HCT116 (cell line): Measurements from ENCODE around the gene CD302. TPM values are rescaled to one million over a fixed set of nuclear protein-coding genes. Genes with fewer than 3 reads are reported as not detected.

Source experiments
- ATAC-seq: fragments of 200-7000 bp; cut with Tn5 transposase; 2 replicates; pipeline ENCODE4 v1.9.1; 2020; ENCODE audit warnings: mild to moderate bottlenecking, moderate library complexity
- BruUV-seq: library from RNA; stranded (reverse); fragments of 400-500 nt; replicated peaks from 2 replicates; lab custom pipeline; 2021; lab: Mats Ljungman, UMichigan
- CTCF ChIA-PET: fragments of 300-600 bp; sonication (Branson Sonifier 250); formaldehyde crosslinking; loops from one replicate; lab custom pipeline; 2021; ENCODE audit warnings: antibody characterized with exemption; lab: Charles Lee
- POLR2A ChIA-PET: fragments of 300-600, 350-600 bp; sonication (Branson Sonifier 250); formaldehyde crosslinking; loops from one replicate; lab custom pipeline; 2021; ENCODE audit warnings: antibody characterized with exemption; lab: Charles Lee
- RAD21 ChIA-PET, 2 experiments: fragments of 300-600 bp; sonication (Branson Sonifier 250); formaldehyde crosslinking; loops; one replicate each; lab custom pipeline; 2023; ENCODE audit warnings: low total read pairs in 2 of 2; ENCODE audit not compliant: uncharacterized antibody in 2 of 2, unreplicated experiment in 2 of 2, low non-redundant PET in 1 of 2; lab: Charles Lee
- DNase-seq: peaks from one replicate; pipeline ENCODE4 v3.0.0-alpha.2; 2010; ENCODE audit warnings: low read depth, low spot score
- H2AFZ ChIP-seq: fragments of 200-600 bp; shearing (Covaris generic), sonication (generic); 2 replicates; pipeline ENCODE4 v1.6.1; 2017; ENCODE audit warnings: low read depth, mixed run types, mixed read lengths, antibody characterized with exemption, low read length; ENCODE audit not compliant: poor library complexity, severe bottlenecking
- H3K27ac ChIP-seq: 2 replicates; pipeline ENCODE4 v1.5.1; 2012; ENCODE audit warnings: low read depth, low read length
- H3K27me3 ChIP-seq: fragments of 200-600 bp; sonication (generic); 2 replicates; pipeline ENCODE4 v1.6.1; 2016; ENCODE audit warnings: mixed run types, low read length, mixed read lengths; ENCODE audit not compliant: insufficient read depth
- H3K36me3 ChIP-seq, 2 experiments: fragments of 200-500 bp in 1 of 2; fragments of 200-600 bp in 1 of 2; sonication (Bioruptor generic) in 1 of 2; sonication (generic) in 1 of 2; 2 replicates each; pipeline versions ENCODE4 v1.5.1 to v1.6.1; 2014 to 2016; ENCODE audit warnings: low read length in 2 of 2, inconsistent platforms in 1 of 2, mixed read lengths in 1 of 2, mixed run types in 1 of 2; ENCODE audit not compliant: insufficient read depth in 2 of 2, control insufficient read depth in 1 of 2
- H3K4me1 ChIP-seq, 2 experiments: fragments of 200-600 bp in 1 of 2; sonication (generic) in 1 of 2; 2 replicates each; pipeline versions ENCODE4 v1.5.1 to v1.6.1; 2012 to 2017; ENCODE audit warnings: low read length in 2 of 2, inconsistent platforms in 1 of 2, mild to moderate bottlenecking in 1 of 2, mixed read lengths in 1 of 2, mixed run types in 1 of 2, moderate library complexity in 1 of 2; ENCODE audit not compliant: insufficient read depth in 2 of 2, control insufficient read depth in 1 of 2
- H3K4me2 ChIP-seq: fragments of 200-600 bp; sonication (generic); 2 replicates; pipeline ENCODE4 v1.6.1; 2017; ENCODE audit warnings: mixed run types, low read length, mixed read lengths
- H3K4me3 ChIP-seq, 2 experiments: fragments of 200-600 bp in 1 of 2; sonication (generic) in 1 of 2; replicated peaks in 1 of 2; 2 replicates each; pipeline ENCODE4 v1.5.1; 2011 to 2016; ENCODE audit warnings: low read length in 2 of 2, control low read depth in 1 of 2, low read depth in 1 of 2, mild to moderate bottlenecking in 1 of 2, mixed read lengths in 1 of 2, mixed run types in 1 of 2
- H3K79me2 ChIP-seq: fragments of 200-600 bp; sonication (generic); 2 replicates; pipeline ENCODE4 v1.6.1; 2017; ENCODE audit warnings: mild to moderate bottlenecking, mixed run types, low read length, moderate library complexity, mixed read lengths; ENCODE audit not compliant: insufficient read depth
- H3K9ac ChIP-seq: fragments of 200-600 bp; sonication (generic); 2 replicates; pipeline ENCODE4 v1.6.1; 2016; ENCODE audit warnings: low read length, mixed read lengths
- H3K9me2 ChIP-seq: fragments of 200-600 bp; sonication (generic), shearing (Covaris generic); 2 replicates; pipeline ENCODE4 v1.6.1; 2017; ENCODE audit warnings: mixed run types, mild to moderate bottlenecking, moderate library complexity; ENCODE audit not compliant: insufficient read depth
- H3K9me3 ChIP-seq, 2 experiments: fragments of 200-500 bp in 1 of 2; fragments of 200-600 bp in 1 of 2; sonication (Bioruptor generic) in 1 of 2; sonication (generic) in 1 of 2; 2 replicates each; pipeline ENCODE4 v1.6.1; 2014 to 2017; ENCODE audit warnings: low read length in 2 of 2, mixed read lengths in 2 of 2, inconsistent platforms in 1 of 2, low read depth in 1 of 2, mild to moderate bottlenecking in 1 of 2, mixed run types in 1 of 2, moderate library complexity in 1 of 2; ENCODE audit not compliant: control insufficient read depth in 1 of 2, insufficient read depth in 1 of 2
- H4K20me1 ChIP-seq: fragments of 200-600 bp; sonication (generic), shearing (Covaris generic); 2 replicates; pipeline ENCODE4 v1.6.1; 2017; ENCODE audit warnings: mixed run types, mild to moderate bottlenecking, moderate library complexity; ENCODE audit not compliant: insufficient read depth
- CBX3 ChIP-seq: IDR thresholded peaks from 2 replicates; pipeline ENCODE4 v1.6.1; 2012; ENCODE audit warnings: low read depth
- EZH2 ChIP-seq: fragments of 200-600 bp; sonication (generic); IDR thresholded peaks from 2 replicates; pipeline ENCODE4 v1.6.1; 2017; ENCODE audit warnings: antibody characterized with exemption, mixed run types
- EZH2phosphoT487 ChIP-seq: fragments of 200-600 bp; IDR thresholded peaks from 2 replicates; pipeline ENCODE4 v1.6.1; 2018; ENCODE audit warnings: antibody characterized with exemption, borderline replicate concordance
- FOSL1 ChIP-seq: IDR thresholded peaks from 2 replicates; pipeline ENCODE4 v1.6.1; 2012; ENCODE audit warnings: low read depth
- POLR2A ChIP-seq: IDR thresholded peaks from 2 replicates; pipeline ENCODE4 v1.7.0; 2011; ENCODE audit warnings: borderline replicate concordance; ENCODE audit not compliant: insufficient read depth, insufficient read length; ENCODE audit errors: extremely low read depth
- POLR2AphosphoS5 ChIP-seq: IDR thresholded peaks from 2 replicates; pipeline ENCODE4 v1.6.1; 2011; ENCODE audit warnings: mild to moderate bottlenecking, low read depth, low read length, moderate library complexity
- SP1 ChIP-seq: IDR thresholded peaks from 2 replicates; pipeline ENCODE4 v1.6.1; 2012; ENCODE audit warnings: low read depth
- ZFX ChIP-seq: fragments of 450-650 bp; IDR thresholded peaks from 2 replicates; pipeline ENCODE4 v1.6.1; 2017
- ZNF274 ChIP-seq: fragments of 200-500 bp; sonication (Bioruptor generic); IDR thresholded peaks from 2 replicates; pipeline ENCODE4 v1.6.1; 2014; ENCODE audit warnings: mild to moderate bottlenecking, low read depth, low read length, inconsistent platforms
- intact Hi-C: fragments of 100-400 bp; cut with micrococcal nuclease; formaldehyde crosslinking; loops from 2 replicates; pipeline ENCODE4 v1.10.0; 2022
- total RNA-seq: library from RNA; stranded (reverse); gene quantifications from one replicate; pipeline ENCODE4 v1.2.1, GENCODE V29; 2021; ENCODE audit not compliant: unreplicated experiment
- TF ChIP-seq, protein P1 (sequence below), 3 experiments: fragments of 200-600 bp in 1 of 3; sonication (generic) in 1 of 3; IDR thresholded peaks in 2 of 3; conservative IDR thresholded peaks in 1 of 3; 2 replicates each; pipeline ENCODE4 v1.5.1; 2012 to 2017; ENCODE audit warnings: low read depth in 2 of 3, low read length in 2 of 3, antibody characterized with exemption in 1 of 3, borderline replicate concordance in 1 of 3, control low read depth in 1 of 3, mild to moderate bottlenecking in 1 of 3, mixed read lengths in 1 of 3, mixed run types in 1 of 3, moderate library complexity in 1 of 3; ENCODE audit not compliant: insufficient read depth in 1 of 3
- TF ChIP-seq, protein P2 (sequence below): IDR thresholded peaks from 2 replicates; pipeline ENCODE4 v1.6.1; 2012; ENCODE audit warnings: low read depth
- TF ChIP-seq, protein P3 (sequence below): IDR thresholded peaks from 2 replicates; pipeline ENCODE4 v1.6.1; 2012

The CD302 gene
- total RNA-seq, 1 experiment from 2014 or later, result 0.15 TPM

DNA sequence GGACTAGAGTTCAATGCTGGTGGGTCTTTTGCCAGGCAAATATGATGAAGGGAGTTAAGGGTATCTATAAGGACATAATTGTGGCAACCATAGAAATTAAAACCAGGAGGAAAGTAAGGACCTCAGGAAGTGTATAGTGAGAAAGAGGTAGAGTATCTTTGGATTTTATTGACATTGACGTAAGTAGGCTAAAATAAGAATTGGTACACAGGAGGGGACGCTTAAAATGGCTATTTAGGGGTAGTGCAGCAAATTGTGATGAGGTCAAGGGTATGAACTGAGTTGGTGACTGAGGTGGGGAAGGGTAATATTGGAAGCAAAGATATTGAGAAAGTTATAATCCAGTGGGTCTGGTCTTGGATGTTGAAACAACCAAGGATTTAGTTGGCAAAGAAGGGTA lies 43.0 kb downstream of the CD302 start:
- peaks cover 0 to 17% of the 10 kb centered on the region in 2 experiments; a peak in 2 of 4 replicates for H3K4me1 ChIP-seq
- H3K79me2 ChIP-seq, result peaks cover 96% of the 10 kb centered on the region
- no peaks in the 10 kb centered on the region for H3K9me2 ChIP-seq
- peak overlapping the region; percentile 6; the same call in 1 of the 2 replicates for H3K4me2 ChIP-seq
- no peak overlapping the region for H3K4me3 ChIP-seq
- TF ChIP-seq FOSL1 (no peak), POLR2AphosphoS5 (no peak), SP1 (no peak), EZH2 (no peak), POLR2A (no peak), EZH2phosphoT487 (no peak), CBX3 (no peak), ZFX (no peak), ZNF274 (no peak)
- TF ChIP-seq, protein P1, sequence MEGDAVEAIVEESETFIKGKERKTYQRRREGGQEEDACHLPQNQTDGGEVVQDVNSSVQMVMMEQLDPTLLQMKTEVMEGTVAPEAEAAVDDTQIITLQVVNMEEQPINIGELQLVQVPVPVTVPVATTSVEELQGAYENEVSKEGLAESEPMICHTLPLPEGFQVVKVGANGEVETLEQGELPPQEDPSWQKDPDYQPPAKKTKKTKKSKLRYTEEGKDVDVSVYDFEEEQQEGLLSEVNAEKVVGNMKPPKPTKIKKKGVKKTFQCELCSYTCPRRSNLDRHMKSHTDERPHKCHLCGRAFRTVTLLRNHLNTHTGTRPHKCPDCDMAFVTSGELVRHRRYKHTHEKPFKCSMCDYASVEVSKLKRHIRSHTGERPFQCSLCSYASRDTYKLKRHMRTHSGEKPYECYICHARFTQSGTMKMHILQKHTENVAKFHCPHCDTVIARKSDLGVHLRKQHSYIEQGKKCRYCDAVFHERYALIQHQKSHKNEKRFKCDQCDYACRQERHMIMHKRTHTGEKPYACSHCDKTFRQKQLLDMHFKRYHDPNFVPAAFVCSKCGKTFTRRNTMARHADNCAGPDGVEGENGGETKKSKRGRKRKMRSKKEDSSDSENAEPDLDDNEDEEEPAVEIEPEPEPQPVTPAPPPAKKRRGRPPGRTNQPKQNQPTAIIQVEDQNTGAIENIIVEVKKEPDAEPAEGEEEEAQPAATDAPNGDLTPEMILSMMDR (IDR thresholded peaks at IDR 0.05 in 2 of 3, conservative IDR thresholded peaks at IDR 0.05 in 1 of 3; ENCODE audit: borderline replicate concordance in 1 of 3, insufficient read depth in 1 of 3, low read depth in 2 of 3, low read length in 2 of 3), result no peak
- TF ChIP-seq, protein P2, sequence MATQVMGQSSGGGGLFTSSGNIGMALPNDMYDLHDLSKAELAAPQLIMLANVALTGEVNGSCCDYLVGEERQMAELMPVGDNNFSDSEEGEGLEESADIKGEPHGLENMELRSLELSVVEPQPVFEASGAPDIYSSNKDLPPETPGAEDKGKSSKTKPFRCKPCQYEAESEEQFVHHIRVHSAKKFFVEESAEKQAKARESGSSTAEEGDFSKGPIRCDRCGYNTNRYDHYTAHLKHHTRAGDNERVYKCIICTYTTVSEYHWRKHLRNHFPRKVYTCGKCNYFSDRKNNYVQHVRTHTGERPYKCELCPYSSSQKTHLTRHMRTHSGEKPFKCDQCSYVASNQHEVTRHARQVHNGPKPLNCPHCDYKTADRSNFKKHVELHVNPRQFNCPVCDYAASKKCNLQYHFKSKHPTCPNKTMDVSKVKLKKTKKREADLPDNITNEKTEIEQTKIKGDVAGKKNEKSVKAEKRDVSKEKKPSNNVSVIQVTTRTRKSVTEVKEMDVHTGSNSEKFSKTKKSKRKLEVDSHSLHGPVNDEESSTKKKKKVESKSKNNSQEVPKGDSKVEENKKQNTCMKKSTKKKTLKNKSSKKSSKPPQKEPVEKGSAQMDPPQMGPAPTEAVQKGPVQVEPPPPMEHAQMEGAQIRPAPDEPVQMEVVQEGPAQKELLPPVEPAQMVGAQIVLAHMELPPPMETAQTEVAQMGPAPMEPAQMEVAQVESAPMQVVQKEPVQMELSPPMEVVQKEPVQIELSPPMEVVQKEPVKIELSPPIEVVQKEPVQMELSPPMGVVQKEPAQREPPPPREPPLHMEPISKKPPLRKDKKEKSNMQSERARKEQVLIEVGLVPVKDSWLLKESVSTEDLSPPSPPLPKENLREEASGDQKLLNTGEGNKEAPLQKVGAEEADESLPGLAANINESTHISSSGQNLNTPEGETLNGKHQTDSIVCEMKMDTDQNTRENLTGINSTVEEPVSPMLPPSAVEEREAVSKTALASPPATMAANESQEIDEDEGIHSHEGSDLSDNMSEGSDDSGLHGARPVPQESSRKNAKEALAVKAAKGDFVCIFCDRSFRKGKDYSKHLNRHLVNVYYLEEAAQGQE, result no peak
- TF ChIP-seq, protein P3, sequence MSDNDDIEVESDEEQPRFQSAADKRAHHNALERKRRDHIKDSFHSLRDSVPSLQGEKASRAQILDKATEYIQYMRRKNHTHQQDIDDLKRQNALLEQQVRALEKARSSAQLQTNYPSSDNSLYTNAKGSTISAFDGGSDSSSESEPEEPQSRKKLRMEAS, result no peak
- intact Hi-C loops, result no loop called here
- ATAC-seq, result no peak
- H3K36me3 ChIP-seq, result peaks cover 29 to 34% of the 10 kb centered on the region in 2 experiments
- DNase-seq, result no peak
- no peaks in the 10 kb centered on the region for H3K27me3 ChIP-seq
- ChIA-PET POLR2A (no interaction called here), CTCF (interaction anchor here (1.7 kb wide), 1 partner anchor 213 kb away, joined by 7 read pairs; no protein-coding TSS in a partner anchor), RAD21 (interaction anchor here in 1 of 2 experiments (1.1 kb wide), 1 partner anchor 198 kb away, joined by 3 read pairs; no protein-coding TSS in a partner anchor)
- no peak overlapping the region for H3K27ac ChIP-seq
- no peak overlapping the region for H3K9ac ChIP-seq
- peaks cover 17% of the 10 kb centered on the region for H4K20me1 ChIP-seq
- no peak overlapping the region for H2AFZ ChIP-seq
- no peaks in the 10 kb centered on the region for H3K9me3 ChIP-seq
- BruUV-seq, result no TSS peak
